Bronchial epithelial cell (primary cell): Measurements from ENCODE around the gene PLA2G4A. TPM values are rescaled to one million over a fixed set of nuclear protein-coding genes. Genes with fewer than 3 reads are reported as not detected.
A peak's percentile ranks its signal among the peaks of the same experiment; 100 is the strongest.

Experiments
- DNase-seq: peaks from one replicate; pipeline ENCODE4 v3.0.0-alpha.2; 2010; ENCODE audit warnings: low read depth
- FAIRE-seq: peaks from 2 replicates; lab custom pipeline; 2011; peaks lifted over from hg19 to GRCh38; lab: Jason Lieb, UNC
- H3K27me3 ChIP-seq: 2 replicates; pipeline ENCODE4 v1.5.1; 2011; ENCODE audit warnings: low read length; ENCODE audit not compliant: control insufficient read depth, insufficient read depth
- H3K36me3 ChIP-seq: 2 replicates; pipeline ENCODE4 v1.5.1; 2011; ENCODE audit warnings: low read length; ENCODE audit not compliant: control insufficient read depth, insufficient read depth
- H3K4me3 ChIP-seq: 2 replicates; pipeline ENCODE4 v1.5.1; 2011; ENCODE audit warnings: mild to moderate bottlenecking, low read depth, low read length, control low read depth
- CTCF ChIP-seq: IDR thresholded peaks from 2 replicates; pipeline ENCODE4 v1.5.1; 2011; ENCODE audit warnings: mild to moderate bottlenecking, moderate library complexity, low read length, control low read depth, inconsistent platforms; ENCODE audit not compliant: insufficient read depth, severe bottlenecking
- total RNA-seq: library from RNA; depleted of rRNA; stranded (reverse); fragments of >200 nt; gene quantifications from 2 replicates; pipeline ENCODE4 v1.2.1, GENCODE V29; 2014

PLA2G4A gene
- total RNA-seq, 1 donor from 2014 or later = 5.5 TPM

- no peaks in the 10 kb centered on the region for H3K36me3 ChIP-seq
- no peak for FAIRE-seq
- DNase-seq = peak; percentile 70
- TF ChIP-seq CTCF = no peak
- no peak overlapping the region for H3K4me3 ChIP-seq
- no peaks in the 10 kb centered on the region for H3K27me3 ChIP-seq
These were observed 94.7 kb downstream of the PLA2G4A start for GRCh38 chr1:186923486-186923885.

GRCh38 chr1:186925881-186926669 is 97.3 kb downstream of the PLA2G4A start:
- TF ChIP-seq CTCF = no peak
- FAIRE-seq (no peak), DNase-seq (no peak)
- Histone ChIP-seq H3K4me3 (no peak overlapping the region), H3K36me3 (no peaks in the 10 kb centered on the region), H3K27me3 (no peaks in the 10 kb centered on the region)

- no peak for FAIRE-seq
- TF ChIP-seq CTCF = no peak
- no peaks in the 10 kb centered on the region for H3K27me3 ChIP-seq
- peak; percentile 84 for DNase-seq
- no peak overlapping the region for H3K4me3 ChIP-seq
- H3K36me3 ChIP-seq = no peaks in the 10 kb centered on the region
These were observed 99.1 kb downstream of the PLA2G4A start for GRCh38 chr1:186927884-186928283.

GRCh38 chr1:186930238-186930637 is 101.5 kb downstream of the PLA2G4A start:
- Histone ChIP-seq H3K4me3 (no peak overlapping the region), H3K27me3 (no peaks in the 10 kb centered on the region), H3K36me3 (no peaks in the 10 kb centered on the region)
- TF ChIP-seq CTCF = no peak
- FAIRE-seq (no peak), DNase-seq (no peak)

- no peaks in the 10 kb centered on the region for H3K36me3 ChIP-seq
- FAIRE-seq (no peak), DNase-seq (no peak)
- no peak for TF ChIP-seq CTCF
- H3K4me3 ChIP-seq = no peak overlapping the region
- no peaks in the 10 kb centered on the region for H3K27me3 ChIP-seq
These were observed 108.4 kb downstream of the PLA2G4A start for GRCh38 chr1:186937016-186937670.
